ENCODE results near the gene SRD5A3. TPM values are rescaled to one million over a fixed set of nuclear protein-coding genes. Genes with fewer than 3 reads are reported as not detected.
A peak's percentile ranks its signal among the peaks of the same experiment; 100 is the strongest.

SRD5A3 gene
- total and polyA plus RNA-seq, 10 of the 15 experiments (the other 5 are each of a cell fraction or from before 2014, with no cell fraction given), result 1.6 to 20.4 (median 6.1) TPM

DNA sequence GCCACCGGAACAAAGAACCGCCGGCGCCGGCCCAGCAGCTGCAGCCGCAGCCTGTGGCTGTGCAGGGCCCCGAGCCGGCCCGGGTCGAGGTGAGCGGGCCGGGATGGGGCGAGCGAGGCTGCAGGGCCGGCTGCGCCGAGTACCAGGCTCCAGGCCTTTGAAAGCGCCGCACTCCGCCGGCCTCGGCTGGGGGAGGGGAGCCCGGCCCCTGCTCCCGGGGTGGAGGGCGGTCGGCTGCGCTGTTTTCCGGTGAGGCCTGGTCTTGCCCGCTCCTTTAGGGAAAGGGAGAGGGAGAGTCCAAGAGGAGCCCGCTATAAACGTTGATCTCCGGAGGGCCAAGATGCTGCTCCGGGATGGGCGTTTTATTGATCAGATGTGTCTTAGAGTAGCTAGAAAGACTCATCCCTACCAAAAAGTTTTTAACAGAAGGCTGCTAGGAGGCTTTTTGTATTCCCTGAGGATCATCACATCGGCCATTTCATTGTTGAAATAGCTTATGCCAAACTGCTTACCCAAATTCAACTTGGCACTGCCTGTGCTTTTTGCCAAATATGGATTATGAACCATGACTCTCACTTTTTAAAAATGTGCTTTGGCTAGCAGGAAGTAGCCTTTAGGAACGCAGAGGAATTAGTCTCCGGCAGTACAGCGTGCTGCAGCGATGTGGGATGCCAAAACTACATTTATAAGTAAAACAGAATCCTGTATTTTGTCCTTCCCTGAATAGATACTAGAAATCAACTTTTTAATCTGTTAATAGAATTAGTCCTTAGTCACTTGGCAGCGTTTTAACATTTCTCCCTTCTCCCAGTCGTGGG, 50.5 kb downstream of the SRD5A3 start (continued):
- no peak for TF ChIP-seq POU2F2 (IDR thresholded peaks at IDR 0.05; ENCODE audit: borderline replicate concordance, low read depth, low read length)
- no peak for TF ChIP-seq ZBED1 (IDR thresholded peaks at IDR 0.05; ENCODE audit: borderline replicate concordance)
- no peak for TF ChIP-seq PML (IDR thresholded peaks at IDR 0.05; ENCODE audit: low read length)
- TF ChIP-seq, protein P1, sequence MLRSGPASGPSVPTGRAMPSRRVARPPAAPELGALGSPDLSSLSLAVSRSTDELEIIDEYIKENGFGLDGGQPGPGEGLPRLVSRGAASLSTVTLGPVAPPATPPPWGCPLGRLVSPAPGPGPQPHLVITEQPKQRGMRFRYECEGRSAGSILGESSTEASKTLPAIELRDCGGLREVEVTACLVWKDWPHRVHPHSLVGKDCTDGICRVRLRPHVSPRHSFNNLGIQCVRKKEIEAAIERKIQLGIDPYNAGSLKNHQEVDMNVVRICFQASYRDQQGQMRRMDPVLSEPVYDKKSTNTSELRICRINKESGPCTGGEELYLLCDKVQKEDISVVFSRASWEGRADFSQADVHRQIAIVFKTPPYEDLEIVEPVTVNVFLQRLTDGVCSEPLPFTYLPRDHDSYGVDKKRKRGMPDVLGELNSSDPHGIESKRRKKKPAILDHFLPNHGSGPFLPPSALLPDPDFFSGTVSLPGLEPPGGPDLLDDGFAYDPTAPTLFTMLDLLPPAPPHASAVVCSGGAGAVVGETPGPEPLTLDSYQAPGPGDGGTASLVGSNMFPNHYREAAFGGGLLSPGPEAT (IDR thresholded peaks at IDR 0.05; ENCODE audit: low read depth), result 0 out of 2 replicates have a peak, but pooled peaks have one; percentile 27
- no peak for TF ChIP-seq SP1 (IDR thresholded peaks at IDR 0.05; ENCODE audit: low read depth, low read length)
- no peak for TF ChIP-seq MYC (IDR thresholded peaks at IDR 0.05; ENCODE audit: insufficient read depth, insufficient read length, insufficient replicate concordance, low read length, severe bottlenecking)
- TF ChIP-seq, protein P2, sequence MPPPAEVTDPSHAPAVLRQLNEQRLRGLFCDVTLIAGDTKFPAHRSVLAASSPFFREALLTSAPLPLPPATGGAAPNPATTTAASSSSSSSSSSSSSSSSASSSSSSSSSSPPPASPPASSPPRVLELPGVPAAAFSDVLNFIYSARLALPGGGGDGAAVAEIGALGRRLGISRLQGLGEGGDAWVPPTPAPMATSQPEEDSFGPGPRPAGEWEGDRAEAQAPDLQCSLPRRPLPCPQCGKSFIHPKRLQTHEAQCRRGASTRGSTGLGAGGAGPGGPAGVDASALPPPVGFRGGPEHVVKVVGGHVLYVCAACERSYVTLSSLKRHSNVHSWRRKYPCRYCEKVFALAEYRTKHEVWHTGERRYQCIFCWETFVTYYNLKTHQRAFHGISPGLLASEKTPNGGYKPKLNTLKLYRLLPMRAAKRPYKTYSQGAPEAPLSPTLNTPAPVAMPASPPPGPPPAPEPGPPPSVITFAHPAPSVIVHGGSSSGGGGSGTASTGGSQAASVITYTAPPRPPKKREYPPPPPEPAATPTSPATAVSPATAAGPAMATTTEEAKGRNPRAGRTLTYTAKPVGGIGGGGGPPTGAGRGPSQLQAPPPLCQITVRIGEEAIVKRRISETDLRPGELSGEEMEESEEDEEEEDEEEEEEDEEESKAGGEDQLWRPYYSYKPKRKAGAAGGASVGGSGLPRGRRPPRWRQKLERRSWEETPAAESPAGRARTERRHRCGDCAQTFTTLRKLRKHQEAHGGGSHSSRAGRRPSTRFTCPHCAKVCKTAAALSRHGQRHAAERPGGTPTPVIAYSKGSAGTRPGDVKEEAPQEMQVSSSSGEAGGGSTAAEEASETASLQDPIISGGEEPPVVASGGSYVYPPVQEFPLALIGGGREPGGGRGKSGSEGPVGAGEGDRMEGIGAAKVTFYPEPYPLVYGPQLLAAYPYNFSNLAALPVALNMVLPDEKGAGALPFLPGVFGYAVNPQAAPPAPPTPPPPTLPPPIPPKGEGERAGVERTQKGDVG (CRISPR knock-in tag; IDR thresholded peaks at IDR 0.05), result no peak
- TF ChIP-seq NR2C1 (IDR thresholded peaks at IDR 0.05), result no peak
- TF ChIP-seq LARP7 (IDR thresholded peaks at IDR 0.05), result no peak
- TF ChIP-seq, protein P3, sequence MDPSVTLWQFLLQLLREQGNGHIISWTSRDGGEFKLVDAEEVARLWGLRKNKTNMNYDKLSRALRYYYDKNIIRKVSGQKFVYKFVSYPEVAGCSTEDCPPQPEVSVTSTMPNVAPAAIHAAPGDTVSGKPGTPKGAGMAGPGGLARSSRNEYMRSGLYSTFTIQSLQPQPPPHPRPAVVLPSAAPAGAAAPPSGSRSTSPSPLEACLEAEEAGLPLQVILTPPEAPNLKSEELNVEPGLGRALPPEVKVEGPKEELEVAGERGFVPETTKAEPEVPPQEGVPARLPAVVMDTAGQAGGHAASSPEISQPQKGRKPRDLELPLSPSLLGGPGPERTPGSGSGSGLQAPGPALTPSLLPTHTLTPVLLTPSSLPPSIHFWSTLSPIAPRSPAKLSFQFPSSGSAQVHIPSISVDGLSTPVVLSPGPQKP (IDR thresholded peaks at IDR 0.05; ENCODE audit: low read depth, low read length), result no peak
- no peak for TF ChIP-seq CHD4 (IDR thresholded peaks at IDR 0.05)
- no peak for TF ChIP-seq SREBF2 (IDR thresholded peaks at IDR 0.05; ENCODE audit: low read length)
- TF ChIP-seq CBX5 (IDR thresholded peaks at IDR 0.05; ENCODE audit: low read depth), result no peak
- no peak for TF ChIP-seq ZNF24 (IDR thresholded peaks at IDR 0.05)
- no peak for TF ChIP-seq SMAD5 (IDR thresholded peaks at IDR 0.05; ENCODE audit: low read depth)
- 0 out of 2 replicates have a peak, but pooled peaks have one; percentile 5 for TF ChIP-seq NR2F1 (conservative IDR thresholded peaks at IDR 0.05)
- TF ChIP-seq, protein P4, sequence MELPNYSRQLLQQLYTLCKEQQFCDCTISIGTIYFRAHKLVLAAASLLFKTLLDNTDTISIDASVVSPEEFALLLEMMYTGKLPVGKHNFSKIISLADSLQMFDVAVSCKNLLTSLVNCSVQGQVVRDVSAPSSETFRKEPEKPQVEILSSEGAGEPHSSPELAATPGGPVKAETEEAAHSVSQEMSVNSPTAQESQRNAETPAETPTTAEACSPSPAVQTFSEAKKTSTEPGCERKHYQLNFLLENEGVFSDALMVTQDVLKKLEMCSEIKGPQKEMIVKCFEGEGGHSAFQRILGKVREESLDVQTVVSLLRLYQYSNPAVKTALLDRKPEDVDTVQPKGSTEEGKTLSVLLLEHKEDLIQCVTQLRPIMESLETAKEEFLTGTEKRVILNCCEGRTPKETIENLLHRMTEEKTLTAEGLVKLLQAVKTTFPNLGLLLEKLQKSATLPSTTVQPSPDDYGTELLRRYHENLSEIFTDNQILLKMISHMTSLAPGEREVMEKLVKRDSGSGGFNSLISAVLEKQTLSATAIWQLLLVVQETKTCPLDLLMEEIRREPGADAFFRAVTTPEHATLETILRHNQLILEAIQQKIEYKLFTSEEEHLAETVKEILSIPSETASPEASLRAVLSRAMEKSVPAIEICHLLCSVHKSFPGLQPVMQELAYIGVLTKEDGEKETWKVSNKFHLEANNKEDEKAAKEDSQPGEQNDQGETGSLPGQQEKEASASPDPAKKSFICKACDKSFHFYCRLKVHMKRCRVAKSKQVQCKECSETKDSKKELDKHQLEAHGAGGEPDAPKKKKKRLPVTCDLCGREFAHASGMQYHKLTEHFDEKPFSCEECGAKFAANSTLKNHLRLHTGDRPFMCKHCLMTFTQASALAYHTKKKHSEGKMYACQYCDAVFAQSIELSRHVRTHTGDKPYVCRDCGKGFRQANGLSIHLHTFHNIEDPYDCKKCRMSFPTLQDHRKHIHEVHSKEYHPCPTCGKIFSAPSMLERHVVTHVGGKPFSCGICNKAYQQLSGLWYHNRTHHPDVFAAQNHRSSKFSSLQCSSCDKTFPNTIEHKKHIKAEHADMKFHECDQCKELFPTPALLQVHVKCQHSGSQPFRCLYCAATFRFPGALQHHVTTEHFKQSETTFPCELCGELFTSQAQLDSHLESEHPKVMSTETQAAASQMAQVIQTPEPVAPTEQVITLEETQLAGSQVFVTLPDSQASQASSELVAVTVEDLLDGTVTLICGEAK (IDR thresholded peaks at IDR 0.05; ENCODE audit: borderline replicate concordance), result no peak
- peak; percentile 47; the same call in 1 of the 2 replicates for TF ChIP-seq EED (IDR thresholded peaks at IDR 0.05; ENCODE audit: low read depth)
- TF ChIP-seq SMC3 (IDR thresholded peaks at IDR 0.05; ENCODE audit: borderline replicate concordance, low read length), result no peak
- TF ChIP-seq WRNIP1 (IDR thresholded peaks at IDR 0.05; ENCODE audit: borderline replicate concordance, low read depth, low read length), result 0 out of 2 replicates have a peak, but pooled peaks have one; percentile 22
- no peak for TF ChIP-seq PAX8 (IDR thresholded peaks at IDR 0.05)
- TF ChIP-seq HDGF (IDR thresholded peaks at IDR 0.05), result no peak

Data from GM12878 (cell line).